ENCODE data around the gene SLC22A12.

Gene SLC22A12

GRCh38 chr11:64629103-64629502 is 38.1 kb downstream of the SLC22A12 start:
- DNase-seq = no peak

GRCh38 chr11:64629796-64630562 is 39.0 kb downstream of the SLC22A12 start:
- DNase-seq = peak; percentile 19

- no peak for DNase-seq
These were observed 40.7 kb downstream of the SLC22A12 start for GRCh38 chr11:64631675-64632074.

GRCh38 chr11:64632237-64632636 is 41.2 kb downstream of the SLC22A12 start:
- DNase-seq = no peak

GRCh38 chr11:64632654-64633053 is 41.6 kb downstream of the SLC22A12 start:
- no peak for DNase-seq

- no peak for DNase-seq
These were observed 42.6 kb downstream of the SLC22A12 start for GRCh38 chr11:64633555-64634159.

- DNase-seq = no peak
These were observed 46.5 kb downstream of the SLC22A12 start for GRCh38 chr11:64637334-64638017.

GRCh38 chr11:64638018-64638665 is 47.1 kb downstream of the SLC22A12 start:
- DNase-seq = no peak

- no peak for DNase-seq
These were observed 47.8 kb downstream of the SLC22A12 start for GRCh38 chr11:64638829-64639228.

GRCh38 chr11:64639885-64640284 is 48.9 kb downstream of the SLC22A12 start:
- DNase-seq = no peak

GRCh38 chr11:64641596-64642417 is 50.8 kb downstream of the SLC22A12 start:
- no peak for DNase-seq

- no peak for DNase-seq
These were observed 51.4 kb downstream of the SLC22A12 start for GRCh38 chr11:64642418-64642735.

GRCh38 chr11:64642871-64643255 is 51.8 kb downstream of the SLC22A12 start:
- no peak for DNase-seq

- DNase-seq = no peak
These were observed 52.3 kb downstream of the SLC22A12 start for GRCh38 chr11:64643256-64643881.

GRCh38 chr11:64643920-64644646 is 53.1 kb downstream of the SLC22A12 start:
- no peak for DNase-seq

- no peak for DNase-seq
These were observed 53.7 kb downstream of the SLC22A12 start for GRCh38 chr11:64644647-64645275.

- DNase-seq = no peak
These were observed 56.2 kb downstream of the SLC22A12 start for GRCh38 chr11:64647019-64647779.

- DNase-seq = no peak
These were observed 57.5 kb downstream of the SLC22A12 start for GRCh38 chr11:64648551-64648950.

- DNase-seq = no peak
These were observed 58.3 kb downstream of the SLC22A12 start for GRCh38 chr11:64649291-64649697.

- DNase-seq = no peak
These were observed 60.0 kb downstream of the SLC22A12 start for GRCh38 chr11:64650923-64651523.
